Measurements from ENCODE around the gene DEDD2. TPM values are rescaled to one million over a fixed set of nuclear protein-coding genes. Genes with fewer than 3 reads are reported as not detected.

The DEDD2 gene
- total and polyA plus RNA-seq, 10 of the 15 experiments (the other 5 are each of a cell fraction or from before 2014, with no cell fraction given) = 2.5 to 24.7 (median 17.6) TPM

- TF ChIP-seq PBX3 (IDR thresholded peaks at IDR 0.05; ENCODE audit: insufficient replicate concordance, low read depth, low read length) (no peak), JUNB (IDR thresholded peaks at IDR 0.05) (no peak), WRNIP1 (IDR thresholded peaks at IDR 0.05; ENCODE audit: borderline replicate concordance, low read depth, low read length) (peak; percentile 100), PAX5 (IDR thresholded peaks at IDR 0.05; ENCODE audit: borderline replicate concordance, low read depth, low read length) (no peak), SPI1 (IDR thresholded peaks at IDR 0.05; ENCODE audit: borderline replicate concordance, insufficient read depth, low read depth, low read length) (no peak), ZNF384 (IDR thresholded peaks at IDR 0.05; ENCODE audit: borderline replicate concordance, low read depth, low read length) (no peak), JUND (IDR thresholded peaks at IDR 0.05; ENCODE audit: low read depth, low read length) (no peak), SIX5 (IDR thresholded peaks at IDR 0.05; ENCODE audit: low read depth, low read length, severe bottlenecking) (no peak), BHLHE40 (IDR thresholded peaks at IDR 0.05; ENCODE audit: borderline replicate concordance in 1 of 2, low read depth in 2 of 2, low read length in 1 of 2) (peak in 1 of 2 experiments; percentile 20; a peak in 2 of 4 replicates), TCF7 (IDR thresholded peaks at IDR 0.05; ENCODE audit: borderline replicate concordance) (no peak), RELA (IDR thresholded peaks at IDR 0.05; ENCODE audit: borderline replicate concordance, partially characterized antibody) (no peak), RB1 (IDR thresholded peaks at IDR 0.05; ENCODE audit: borderline replicate concordance) (peak; percentile 78; the same call in 1 of the 2 replicates), HSF1 (IDR thresholded peaks at IDR 0.05; ENCODE audit: low read depth, low read length) (no peak), CREB1 (IDR thresholded peaks at IDR 0.05; ENCODE audit: low read depth) (0 out of 2 replicates have a peak, but pooled peaks have one; percentile 36), CREM (IDR thresholded peaks at IDR 0.05; ENCODE audit: low read depth) (peak; percentile 33; the same call in 1 of the 2 replicates), TAF1 (IDR thresholded peaks at IDR 0.05; ENCODE audit: borderline replicate concordance, low read depth, low read length) (no peak), FOXM1 (IDR thresholded peaks at IDR 0.05; ENCODE audit: low read depth, low read length) (no peak), CUX1 (IDR thresholded peaks at IDR 0.05; ENCODE audit: insufficient replicate concordance, low read depth, low read length) (no peak), BCL11A (IDR thresholded peaks at IDR 0.05; ENCODE audit: low read depth, low read length) (0 out of 2 replicates have a peak, but pooled peaks have one; percentile 5), ESRRA (IDR thresholded peaks at IDR 0.05; ENCODE audit: low read length) (no peak), RFX5 (IDR thresholded peaks at IDR 0.05; ENCODE audit: low read depth, low read length) (no peak), IKZF2 (IDR thresholded peaks at IDR 0.05) (peak in 1 of 2 experiments; percentile 12; a peak in 1 of 4 replicates), MTA3 (IDR thresholded peaks at IDR 0.05; ENCODE audit: borderline replicate concordance, low read length) (no peak)
These were observed 36.8 kb upstream of the DEDD2 start (continued) for GRCh38 chr19:42254089-42254849.

Data from GM12878 (cell line).